Measurements from ENCODE around the gene ACTR3C. TPM values are rescaled to one million over a fixed set of nuclear protein-coding genes. Genes with fewer than 3 reads are reported as not detected.

Gene ACTR3C
- total RNA-seq (2022; extraction: Qiagen RNA extraction; ENCODE audit: low read depth): not detected in 5 replicates

GRCh38 chr7:150322833-150323681, at the start of gene ACTR3C, which contains the start of gene LRRC61:
Gene ACTR3C, minus strand, starts transcription at chr7:150323545. Its CDS starts 28,249 bp downstream, at chr7:150295296.
Gene LRRC61, plus strand, starts transcription at chr7:150323355. Its CDS starts 13,507 bp downstream, at chr7:150336862.

GRCh38 chr7:150368096-150368883, 44.9 kb upstream of the ACTR3C start, which contains the start of gene REPIN1:
Gene REPIN1, plus strand, starts transcription at chr7:150368822. Its CDS starts 890 bp downstream, at chr7:150369712.

GRCh38 chr7:150341263-150342120, 18.1 kb upstream of the ACTR3C start, which contains the start of gene RARRES2:
Gene RARRES2, minus strand, starts transcription at chr7:150341629. Its CDS starts 1,020 bp downstream, at chr7:150340609.

Other genes starting within 250 kb of the ACTR3C start
- 0.12 to 0.19 TPM (median 0.17 TPM) in 3 of 5 replicates, not detected in the others for gene LRRC61, start 190 bp downstream of the ACTR3C start, total RNA-seq (2022; extraction: Qiagen RNA extraction; ENCODE audit: low read depth)
- not detected in 5 replicates for gene RARRES2, start 18.1 kb upstream of the ACTR3C start, total RNA-seq (2022; extraction: Qiagen RNA extraction; ENCODE audit: low read depth)
- 73.2 to 96.1 TPM (median 93.1 TPM) in 5 replicates for gene REPIN1, start 45.3 kb upstream of the ACTR3C start, total RNA-seq (2022; extraction: Qiagen RNA extraction; ENCODE audit: low read depth)
- 3.8 to 7.4 TPM (median 6.1 TPM) in 5 replicates for gene ZNF775, start 55.8 kb upstream of the ACTR3C start, total RNA-seq (2022; extraction: Qiagen RNA extraction; ENCODE audit: low read depth)
- not detected in 5 replicates for gene GIMAP8, start 127.1 kb upstream of the ACTR3C start, total RNA-seq (2022; extraction: Qiagen RNA extraction; ENCODE audit: low read depth)
- gene GIMAP7, start 191.3 kb upstream of the ACTR3C start, total RNA-seq (2022; extraction: Qiagen RNA extraction; ENCODE audit: low read depth): not detected in 5 replicates
- gene GIMAP4, start 243.8 kb upstream of the ACTR3C start, total RNA-seq (2022; extraction: Qiagen RNA extraction; ENCODE audit: low read depth): not detected in 5 replicates

Measured in A549 treated with RU486 at 1 μM for 4 hours (cell line).